SH-SY5Y (cell line): ENCODE measurements around the gene COL20A1.

Source experiments
- GATA2 ChIP-seq: IDR thresholded peaks from 2 replicates; pipeline ENCODE4 v1.6.1; 2011; ENCODE audit warnings: mild to moderate bottlenecking, low read depth, low read length
- GATA3 ChIP-seq: IDR thresholded peaks from 2 replicates; pipeline ENCODE4 v1.6.1; 2011; ENCODE audit warnings: low read depth, mild to moderate bottlenecking, low read length, moderate library complexity

Gene COL20A1

GRCh38 chr20:63318391-63319163 lies 25.6 kb downstream of the COL20A1 start:
- TF ChIP-seq GATA3: no peak
- no peak for TF ChIP-seq GATA2

- TF ChIP-seq GATA2 (no peak), GATA3 (no peak)
Observed at GRCh38 chr20:63319164-63320040, 26.4 kb downstream of the COL20A1 start.

- TF ChIP-seq GATA2 (no peak), GATA3 (no peak)
Observed at GRCh38 chr20:63320041-63320511, 27.1 kb downstream of the COL20A1 start.

- TF ChIP-seq GATA2 (no peak), GATA3 (no peak)
Observed at GRCh38 chr20:63320616-63321147, 27.7 kb downstream of the COL20A1 start.

GRCh38 chr20:63321148-63321831 lies 28.3 kb downstream of the COL20A1 start:
- TF ChIP-seq GATA2: no peak
- TF ChIP-seq GATA3: no peak

GRCh38 chr20:63322146-63322932 lies 29.4 kb downstream of the COL20A1 start:
- no peak for TF ChIP-seq GATA2
- no peak for TF ChIP-seq GATA3

GRCh38 chr20:63322933-63323273 lies 29.9 kb downstream of the COL20A1 start:
- TF ChIP-seq GATA3: no peak
- TF ChIP-seq GATA2: no peak

GRCh38 chr20:63323357-63323981 lies 30.5 kb downstream of the COL20A1 start:
- TF ChIP-seq GATA3: no peak
- TF ChIP-seq GATA2: no peak

GRCh38 chr20:63325021-63325471 lies 32.1 kb downstream of the COL20A1 start:
- TF ChIP-seq GATA3 (no peak), GATA2 (no peak)

- TF ChIP-seq GATA3 (no peak), GATA2 (no peak)
Observed at GRCh38 chr20:63325554-63326313, 32.7 kb downstream of the COL20A1 start.

GRCh38 chr20:63326314-63327230 lies 33.6 kb downstream of the COL20A1 start:
- no peak for TF ChIP-seq GATA2
- TF ChIP-seq GATA3: no peak

- TF ChIP-seq GATA2 (no peak), GATA3 (no peak)
Observed at GRCh38 chr20:63327231-63327745, 34.3 kb downstream of the COL20A1 start.
